Body of pancreas (tissue), 4 donors: ENCODE results near the gene AHCTF1.

Experiments
- CTCF ChIP-seq, 7 experiments: fragments of 450-650 bp in 4 of 7; fragments of 200-600 bp in 3 of 7; sonication (generic) in 3 of 7; IDR thresholded peaks; one replicate each; pipeline ENCODE4 v1.5.1; 2016 to 2019; ENCODE audit warnings: antibody characterized with exemption in 7 of 7
- POLR2A ChIP-seq, 3 donors: fragments of 450-650 bp; IDR thresholded peaks; one replicate each; pipeline ENCODE4 v1.6.1; 2016; ENCODE audit warnings: antibody characterized with exemption in 3 of 3, mild to moderate bottlenecking in 2 of 3

GRCh38 chr1:246815693-246816270 is 116.0 kb downstream of the AHCTF1 start:
- TF ChIP-seq CTCF (IDR thresholded peaks at IDR 0.05) = no peak
- no peak for TF ChIP-seq POLR2A (IDR thresholded peaks at IDR 0.05)
